Measurements from ENCODE around the gene FABP3. TPM values are rescaled to one million over a fixed set of nuclear protein-coding genes. Genes with fewer than 3 reads are reported as not detected.

Gene FABP3
- total RNA-seq, 1 donor from 2014 or later = 198 TPM

DNA sequence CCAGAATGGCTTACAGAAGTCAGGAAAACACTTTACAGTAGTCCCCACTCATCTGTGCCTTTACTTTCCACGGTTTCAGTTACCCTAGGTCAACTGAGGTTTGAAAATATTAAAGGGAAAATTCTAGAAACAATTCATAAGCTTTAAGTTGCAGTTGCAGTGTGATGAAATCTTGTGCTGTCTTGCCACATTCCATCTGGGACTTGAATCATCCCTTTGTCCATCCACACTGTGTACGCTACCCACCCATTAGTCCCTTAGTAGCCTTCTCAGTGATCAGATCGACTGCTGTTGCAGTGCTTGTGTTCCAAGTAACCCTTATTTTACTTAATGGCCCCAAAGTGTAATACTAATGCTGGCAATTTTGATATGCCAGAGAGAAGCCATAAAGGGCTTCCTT is 45.5 kb downstream of the FABP3 start:
- DNase-seq (ENCODE audit: low spot score in 2 of 2) (no peak), FAIRE-seq (no peak)

DNA sequence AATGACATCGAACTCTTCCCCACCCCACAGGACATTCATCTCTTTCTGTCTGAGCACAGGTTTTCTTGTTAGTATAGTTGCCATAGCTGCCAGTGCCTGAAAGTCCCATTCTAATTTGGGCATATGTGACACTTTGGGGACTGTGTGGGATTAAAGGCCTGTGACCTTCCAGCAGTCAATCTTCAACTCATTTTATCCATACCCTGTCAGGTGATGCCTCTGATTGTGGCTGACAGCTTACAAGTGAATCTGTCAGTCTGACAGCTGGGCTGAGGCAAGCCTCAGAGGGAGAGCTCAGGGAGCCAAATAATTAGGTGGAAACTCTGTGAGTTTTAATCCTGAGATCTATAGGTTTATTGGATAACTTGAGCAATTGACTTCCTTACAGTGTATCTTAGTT is 46.4 kb downstream of the FABP3 start:
- no peak for FAIRE-seq
- no peak for DNase-seq (ENCODE audit: low spot score in 2 of 2)

DNA sequence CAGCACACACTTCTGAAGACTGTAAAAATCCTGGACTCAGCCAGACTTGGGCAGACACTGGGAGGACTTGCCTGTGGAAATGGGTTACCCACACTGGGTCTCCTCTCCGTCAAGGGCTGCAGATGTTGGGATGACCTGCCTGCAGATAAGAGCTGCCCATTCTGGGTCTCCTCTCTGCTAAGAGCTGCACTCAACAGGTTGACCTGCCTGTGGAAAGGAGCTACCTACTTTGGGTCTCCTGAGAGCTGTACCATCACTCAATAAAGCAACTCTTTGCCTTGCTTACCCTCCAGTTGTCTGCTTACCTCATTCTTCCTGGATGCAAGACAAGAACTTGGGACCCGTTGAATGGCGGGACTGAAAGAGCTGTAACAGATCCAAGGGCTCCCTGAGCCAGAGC is 47.9 kb downstream of the FABP3 start:
- no peak for FAIRE-seq
- DNase-seq (ENCODE audit: low spot score in 2 of 2) = no peak

DNA sequence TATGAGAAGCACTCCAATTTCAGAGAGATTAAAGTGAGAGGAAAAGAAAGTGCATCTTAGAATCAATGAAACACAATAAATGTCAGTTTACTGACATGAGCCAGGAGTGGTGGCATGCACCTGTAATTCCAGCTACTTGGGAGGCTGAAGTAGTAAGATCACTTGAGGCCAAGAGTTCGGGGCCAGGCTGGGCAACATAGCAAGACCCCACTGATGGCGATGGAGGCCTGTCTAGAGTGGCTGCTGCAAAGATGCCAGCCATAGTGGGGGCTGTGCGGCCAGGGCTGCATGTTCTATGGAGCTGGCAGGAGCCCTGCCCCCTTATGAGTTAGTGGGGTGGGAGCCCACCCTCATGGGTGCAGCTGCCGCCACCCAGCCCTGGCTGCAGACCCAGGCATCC is 48.8 kb downstream of the FABP3 start:
- FAIRE-seq (no peak), DNase-seq (ENCODE audit: low spot score in 2 of 2) (no peak)

DNA sequence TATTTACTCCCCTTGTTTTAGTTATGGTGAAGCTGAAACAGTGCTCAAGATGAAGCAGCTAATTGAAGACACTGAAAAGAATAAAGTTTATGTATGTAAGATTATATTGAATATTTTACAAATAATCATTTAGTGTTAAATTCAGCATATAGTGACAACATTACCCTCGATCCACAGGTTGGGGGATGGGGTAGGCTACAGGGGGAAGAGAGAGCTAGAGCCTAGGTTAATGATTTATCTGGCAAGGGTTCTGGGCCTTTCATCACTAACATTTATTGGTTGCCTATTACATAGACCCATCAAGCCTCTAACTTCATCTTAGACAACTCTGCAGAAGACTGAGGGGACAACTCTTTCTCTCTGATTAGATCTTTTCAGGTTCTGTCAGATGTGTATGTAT is 54.7 kb downstream of the FABP3 start:
- no peak for FAIRE-seq
- DNase-seq (ENCODE audit: low spot score in 2 of 2) = no peak

DNA sequence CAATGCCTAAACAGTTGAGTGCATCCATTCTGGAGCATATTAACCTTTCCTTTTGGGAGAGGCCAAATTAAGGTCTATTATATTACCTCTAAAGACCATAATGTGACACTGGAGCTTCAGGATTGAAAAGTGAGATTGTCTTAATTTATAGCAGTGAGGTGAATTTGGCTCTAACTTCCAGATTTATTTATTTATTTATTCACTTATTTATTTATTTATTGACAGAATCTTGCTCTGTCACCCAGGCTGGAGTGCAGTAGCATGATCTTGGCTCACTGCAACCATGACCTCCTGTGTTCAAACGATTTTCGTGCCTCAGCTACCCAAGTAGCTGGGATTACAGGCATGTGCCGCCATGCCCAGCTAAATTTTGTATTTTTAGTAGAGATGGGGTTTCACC is 57.0 kb downstream of the FABP3 start:
- FAIRE-seq (no peak), DNase-seq (ENCODE audit: low spot score in 2 of 2) (no peak)

Other genes starting within 250 kb of the FABP3 start
- 28.1 TPM for gene NKAIN1, start 133.2 kb downstream of the FABP3 start, total RNA-seq
- 114 TPM for gene SNRNP40, start 76.3 kb downstream of the FABP3 start, total RNA-seq
- 50.1 TPM for gene ZCCHC17, start 76.0 kb downstream of the FABP3 start, total RNA-seq
- 0.41 TPM for gene SERINC2, start 40.1 kb upstream of the FABP3 start, total RNA-seq
- 1.2 TPM for gene TINAGL1, start 203.4 kb upstream of the FABP3 start, total RNA-seq
- 1.6 TPM for gene HCRTR1, start 244.6 kb upstream of the FABP3 start, total RNA-seq